K562 (cell line): Measurements from ENCODE around the gene SLC25A15. TPM values are rescaled to one million over a fixed set of nuclear protein-coding genes. Genes with fewer than 3 reads are reported as not detected.

Experiments used
- ATAC-seq: fragments of 200-7000 bp; cut with Tn5 transposase; 3 replicates; pipeline ENCODE4 v1.9.1; 2020; ENCODE audit warnings: moderate library complexity
- BruUV-seq: library from RNA; stranded (reverse); fragments of 400-500 nt; replicated peaks from 2 replicates; lab custom pipeline; 2021; lab: Mats Ljungman, UMichigan
- CTCF ChIA-PET: fragments of 300-600 bp; formaldehyde crosslinking; extraction: SDS; loops from one replicate; lab custom pipeline; 2021; ENCODE audit warnings: low intra/inter-chr PET ratio; lab: Yijun Ruan, JAX
- POLR2A ChIA-PET: fragments of 300-600, 350-650 bp; sonication (Branson Sonifier 250); formaldehyde crosslinking; extraction: SDS; loops from one replicate; lab custom pipeline; 2021; ENCODE audit warnings: antibody characterized with exemption, inconsistent platforms; lab: Yijun Ruan, JAX
- DNase-seq, 4 experiments: peaks; one replicate each; pipeline versions ENCODE4 v3.0.0 to v3.0.0-alpha.2; 2011 to 2018; ENCODE audit warnings: low spot score in 3 of 4, mixed read lengths in 3 of 4; ENCODE audit errors: extremely low read depth in 1 of 4
- FAIRE-seq: peaks from 2 replicates; lab custom pipeline; 2011; peaks lifted over from hg19 to GRCh38; lab: Jason Lieb, UNC
- H2AFZ ChIP-seq: 2 replicates; pipeline ENCODE4 v1.6.0; 2011; ENCODE audit warnings: low read depth, low read length, control low read depth, inconsistent platforms
- H3K27ac ChIP-seq: fragments of 200-600 bp; 3 replicates; pipeline ENCODE4 v1.8.0; 2011; ENCODE audit warnings: low read depth, mild to moderate bottlenecking, control low read depth, inconsistent platforms, low read length, moderate library complexity, mixed read lengths; ENCODE audit errors: extremely low read depth
- H3K27me3 ChIP-seq, 2 experiments: fragments of 300-600 bp in 1 of 2; 2 replicates in 1 of 2; 3 replicates in 1 of 2; pipeline versions ENCODE4 v1.6.0 to v1.8.0; 2011; ENCODE audit warnings: inconsistent platforms in 2 of 2, low read length in 2 of 2, mild to moderate bottlenecking in 1 of 2, mixed read lengths in 1 of 2, moderate library complexity in 1 of 2; ENCODE audit not compliant: control insufficient read depth in 2 of 2, insufficient read depth in 2 of 2
- H3K36me3 ChIP-seq: fragments of 300-600 bp; 3 replicates; pipeline ENCODE4 v1.8.0; 2011; ENCODE audit warnings: mild to moderate bottlenecking, low read length, inconsistent platforms; ENCODE audit not compliant: control insufficient read depth, insufficient read depth
- H3K4me1 ChIP-seq, 2 experiments: fragments of 200-600 bp in 1 of 2; replicated peaks in 1 of 2; 2 replicates in 1 of 2; 3 replicates in 1 of 2; pipeline versions ENCODE4 v1.5.1 to v1.8.0; 2011; ENCODE audit warnings: inconsistent platforms in 2 of 2, low read length in 2 of 2, mild to moderate bottlenecking in 1 of 2, mixed read lengths in 1 of 2, moderate library complexity in 1 of 2; ENCODE audit not compliant: control insufficient read depth in 2 of 2, insufficient read depth in 2 of 2
- H3K4me2 ChIP-seq: 2 replicates; pipeline ENCODE4 v1.6.1; 2011; ENCODE audit warnings: low read length, control low read depth, inconsistent platforms, mixed read lengths; ENCODE audit not compliant: insufficient read depth
- H3K4me3 ChIP-seq: fragments of 200-600 bp; sonication (generic), shearing (Covaris generic); 2 replicates; pipeline ENCODE4 v1.5.1; 2016; ENCODE audit warnings: control low read depth, inconsistent platforms
- H3K79me2 ChIP-seq: fragments of 200-600 bp; 3 replicates; pipeline ENCODE4 v1.8.0; 2011; ENCODE audit warnings: low read length, inconsistent platforms; ENCODE audit not compliant: control insufficient read depth, insufficient read depth
- H3K9ac ChIP-seq, 2 experiments: 2 replicates each; pipeline versions ENCODE4 v1.6.0 to v1.6.1; 2011; ENCODE audit warnings: low read depth in 2 of 2, low read length in 2 of 2, control low read depth in 1 of 2, inconsistent platforms in 1 of 2, mild to moderate bottlenecking in 1 of 2, mixed read lengths in 1 of 2; ENCODE audit not compliant: insufficient read depth in 1 of 2
- H3K9me1 ChIP-seq: one replicate; pipeline ENCODE4 v1.6.0; 2011; ENCODE audit warnings: inconsistent platforms, mild to moderate bottlenecking, low read length, moderate library complexity; ENCODE audit not compliant: control insufficient read depth, insufficient read depth
- H3K9me3 ChIP-seq: replicated peaks from 2 replicates; pipeline ENCODE4 v1.5.1; 2011; ENCODE audit warnings: low read depth, low read length, inconsistent platforms; ENCODE audit not compliant: control insufficient read depth, insufficient read depth
- H4K20me1 ChIP-seq: replicated peaks from 2 replicates; pipeline ENCODE4 v1.6.1; 2011; ENCODE audit warnings: low read length, inconsistent platforms, mixed read lengths; ENCODE audit not compliant: control insufficient read depth, insufficient read depth
- HNRNPK ChIP-seq: fragments of 200-400 bp; formaldehyde crosslinking; IDR thresholded peaks from one replicate; pipeline ENCODE4 v1.6.1; 2018; ENCODE audit warnings: mild to moderate bottlenecking, low read depth, low read length; ENCODE audit not compliant: poor library complexity, severe bottlenecking
- ZNF644 ChIP-seq: fragments of 200-800 bp; sonication (Bioruptor generic); IDR thresholded peaks from 2 replicates; pipeline ENCODE4 v1.6.1; 2016; ENCODE audit warnings: low read depth, missing genetic modification characterization, missing compliant biosample characterization
- WGBS: fragments of 100-300 bp; shearing (Covaris generic); methylation state at CpG from one replicate; pipeline ENCODE4 v1.1.6; 2016; ENCODE audit warnings: low coverage, mixed read lengths; ENCODE audit not compliant: insufficient coverage; ENCODE audit errors: missing lambda C conversion rate; 5-methylcytosine and 5-hydroxymethylcytosine counted together
- in situ Hi-C: fragments of 300-500 bp; cut with MboI; formaldehyde crosslinking; loops from 4 replicates; pipeline ENCODE4 v1.15.0; 2018; ENCODE audit warnings: inconsistent platforms, mixed read lengths
- intact Hi-C: fragments of 100-400 bp; cut with micrococcal nuclease; formaldehyde crosslinking; loops from 2 replicates; pipeline ENCODE4 v1.14.2; 2022
- polyA plus RNA-seq, 8 experiments: library from polyadenylated mRNA; depleted of rRNA in 4 of 8; stranded (reverse) in 5 of 8; unstranded in 3 of 8; fragments of >200 nt; fragmentation: Nextera tagmentation in 2 of 8; fragmentation: Illumina TruSeq in 1 of 8; extraction: Ambion mirVana in 2 of 8; extraction: Trizol in 1 of 8; gene quantifications; 2 replicates each; pipeline versions ENCODE4 v1.2.1 to v1.2.3, GENCODE V29; 2011 to 2014; ENCODE audit warnings: inconsistent platforms in 1 of 8, missing spikeins in 1 of 8
- total RNA-seq, 7 experiments: library from RNA; depleted of rRNA in 6 of 7; stranded (reverse); fragments of >200 nt in 6 of 7; fragmentation: Illumina TruSeq in 2 of 7; extraction: Trizol in 2 of 7; gene quantifications; 2 replicates each; pipeline versions ENCODE4 v1.2.1 to v1.2.3, GENCODE V29; 2011 to 2021; ENCODE audit warnings: low replicate concordance in 1 of 7
- TF ChIP-seq, protein P1 (sequence below), 3 experiments: fragments of 200-800 bp in 1 of 3; sonication (Bioruptor generic) in 1 of 3; sonication (generic) in 1 of 3; formaldehyde crosslinking in 1 of 3; IDR thresholded peaks; 2 replicates each; pipeline versions ENCODE4 v1.6.1 to v1.8.0; 2016 to 2022; ENCODE audit warnings: mild to moderate bottlenecking in 2 of 3, missing compliant biosample characterization in 2 of 3, missing genetic modification characterization in 2 of 3, missing genetic modification reagents in 1 of 3

The SLC25A15 gene
- total and polyA plus RNA-seq, 9 of the 15 experiments (the other 6 are each of a cell fraction or from before 2014, with no cell fraction given) = 3.5 to 30.5 (median 20.3) TPM

DNA sequence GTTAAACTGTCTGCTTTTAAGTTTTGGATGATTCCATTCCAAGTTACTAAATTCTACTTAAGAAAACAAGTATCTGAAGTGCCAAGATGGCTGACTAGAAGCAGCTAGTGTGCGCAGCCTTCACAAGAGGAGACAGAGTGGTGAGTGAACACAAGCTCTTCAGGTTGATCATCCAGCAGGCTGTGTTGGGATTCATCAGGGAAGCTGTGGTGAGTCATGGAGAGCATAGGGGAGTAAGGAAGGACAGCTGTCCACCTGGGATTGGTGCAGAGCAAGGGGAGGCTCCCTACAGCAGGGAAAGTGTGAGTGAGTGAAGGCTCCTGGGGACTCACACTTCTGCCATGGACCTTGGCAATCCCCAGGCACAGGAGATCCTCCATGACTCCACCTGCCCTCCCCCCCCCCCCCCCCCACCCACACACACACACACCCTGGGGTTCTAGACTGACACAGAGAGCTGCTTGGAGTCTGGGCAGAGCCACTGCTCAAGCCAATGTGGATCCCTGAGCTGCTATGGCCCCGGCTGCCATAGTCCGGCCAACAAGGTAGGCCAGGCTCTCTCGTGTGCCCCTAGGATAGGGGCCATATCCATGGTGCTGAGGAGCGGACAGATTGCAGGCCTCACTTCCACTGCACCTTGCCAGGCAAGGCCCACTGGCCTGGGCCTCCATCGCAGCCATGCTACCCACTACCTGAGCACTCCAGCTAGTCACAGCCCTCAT is 23.5 kb downstream of the SLC25A15 start:
- DNase-seq (peak in 2 of 4 experiments; percentile 6 to 17), FAIRE-seq (no peak), ATAC-seq (peak; percentile 33; the same call in 1 of the 3 replicates)
- H3K9me1 ChIP-seq = no peaks in the 10 kb centered on the region
- H3K4me3 ChIP-seq = no peak overlapping the region
- H3K4me1 ChIP-seq = no peaks in the 10 kb centered on the region
- POLR2A ChIA-PET = interaction anchor here (0.6 kb wide), 1 partner anchor 8 kb away, joined by 3 read pairs; no protein-coding TSS in a partner anchor
- TF ChIP-seq, protein P1, sequence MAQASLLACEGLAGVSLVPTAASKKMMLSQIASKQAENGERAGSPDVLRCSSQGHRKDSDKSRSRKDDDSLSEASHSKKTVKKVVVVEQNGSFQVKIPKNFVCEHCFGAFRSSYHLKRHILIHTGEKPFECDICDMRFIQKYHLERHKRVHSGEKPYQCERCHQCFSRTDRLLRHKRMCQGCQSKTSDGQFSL (CRISPR knock-in tag; IDR thresholded peaks at IDR 0.05) = peak; percentile 87
- TF ChIP-seq, protein P1 (tag; IDR thresholded peaks at IDR 0.05) = no peak
- TF ChIP-seq HNRNPK (peak; percentile 39), ZNF644 (no peak)
- no peaks in the 10 kb centered on the region for H4K20me1 ChIP-seq
- H3K9ac ChIP-seq = no peak overlapping the region
- H3K79me2 ChIP-seq = no peaks in the 10 kb centered on the region
- in situ Hi-C loops = no loop called here
- intact Hi-C loops = no loop called here
- 0 out of 2 replicates have a peak, but pooled peaks cover 2% of the 10 kb centered on the region for H3K9me3 ChIP-seq
- CTCF ChIA-PET = no interaction called here
- H3K27me3 ChIP-seq = no peaks in the 10 kb centered on the region
- H3K4me2 ChIP-seq = no peak overlapping the region
- peaks cover 17% of the 10 kb centered on the region; the same call in 2 of the 3 replicates for H3K36me3 ChIP-seq
- BruUV-seq = no TSS peak
- no peak overlapping the region for H2AFZ ChIP-seq
- 83% methylated on average over 1 of the region's 6 CpGs for WGBS
- no peak overlapping the region for H3K27ac ChIP-seq
